SK-N-SH (cell line): ENCODE measurements around the gene ADAMTS9. TPM values are rescaled to one million over a fixed set of nuclear protein-coding genes. Genes with fewer than 3 reads are reported as not detected.

Experiments used
- CTCF ChIA-PET: fragments of 300-600, 350-600 bp; formaldehyde crosslinking; extraction: SDS; loops from one replicate; lab custom pipeline; 2021; lab: Yijun Ruan, JAX
- POLR2A ChIA-PET: fragments of 350-600 bp; sonication (Branson Sonifier 250); formaldehyde crosslinking; extraction: SDS; loops from one replicate; lab custom pipeline; 2020; ENCODE audit warnings: antibody characterized with exemption, inconsistent platforms; lab: Yijun Ruan, JAX
- DNase-seq: peaks from one replicate; pipeline ENCODE4 v3.0.0; 2012
- H2AFZ ChIP-seq: fragments of 200-600 bp; sonication (generic); 2 replicates; pipeline ENCODE4 v1.8.1; 2016; ENCODE audit warnings: antibody characterized with exemption, mild to moderate bottlenecking, low read depth
- H3F3A ChIP-seq: fragments of 200-600 bp; sonication (generic); replicated peaks from 2 replicates; pipeline ENCODE3; 2016; ENCODE audit warnings: antibody characterized with exemption, mild to moderate bottlenecking; ENCODE audit not compliant: insufficient read depth
- H3K27ac ChIP-seq, 2 experiments: fragments of 200-500 bp in 1 of 2; fragments of 200-600 bp in 1 of 2; sonication (Bioruptor generic) in 1 of 2; sonication (generic), shearing (Covaris generic) in 1 of 2; 2 replicates each; pipeline versions ENCODE4 v1.5.1 to v1.6.1; 2014 to 2016; ENCODE audit warnings: low read depth in 2 of 2, inconsistent platforms in 1 of 2, low read length in 1 of 2, mild to moderate bottlenecking in 1 of 2, mixed read lengths in 1 of 2
- H3K27me3 ChIP-seq: fragments of 200-600 bp; sonication (generic), shearing (Covaris generic); 2 replicates; pipeline ENCODE4 v1.6.1; 2016; ENCODE audit warnings: mixed run types; ENCODE audit not compliant: insufficient read depth
- H3K36me3 ChIP-seq, 2 experiments: fragments of 200-500 bp in 1 of 2; fragments of 200-600 bp in 1 of 2; sonication (Bioruptor generic) in 1 of 2; sonication (generic) in 1 of 2; replicated peaks in 1 of 2; 2 replicates each; pipeline versions ENCODE3 to v1.5.1; 2014 to 2016; ENCODE audit warnings: low read length in 1 of 2, mild to moderate bottlenecking in 1 of 2; ENCODE audit not compliant: insufficient read depth in 2 of 2, control insufficient read depth in 1 of 2
- H3K4me1 ChIP-seq, 2 experiments: fragments of 200-500 bp in 1 of 2; fragments of 200-600 bp in 1 of 2; sonication (Bioruptor generic) in 1 of 2; sonication (generic), shearing (Covaris generic) in 1 of 2; 2 replicates each; pipeline versions ENCODE4 v1.5.1 to v1.6.1; 2014 to 2016; ENCODE audit warnings: low read depth in 1 of 2, low read length in 1 of 2, mixed run types in 1 of 2; ENCODE audit not compliant: insufficient read depth in 2 of 2, control insufficient read depth in 1 of 2
- H3K4me2 ChIP-seq: fragments of 200-600 bp; sonication (generic), shearing (Covaris generic); 2 replicates; pipeline ENCODE4 v1.6.1; 2017; ENCODE audit warnings: mixed run types
- H3K4me3 ChIP-seq, 2 experiments: fragments of 200-500 bp in 1 of 2; fragments of 200-600 bp in 1 of 2; sonication (Bioruptor generic) in 1 of 2; sonication (generic), shearing (Covaris generic) in 1 of 2; 2 replicates each; pipeline versions ENCODE4 v1.5.1 to v1.8.1; 2014 to 2016; ENCODE audit warnings: low read depth in 2 of 2, inconsistent platforms in 1 of 2, low read length in 1 of 2, mild to moderate bottlenecking in 1 of 2, mixed read lengths in 1 of 2, moderate library complexity in 1 of 2
- H3K79me2 ChIP-seq: fragments of 200-600 bp; sonication (generic); 2 replicates; pipeline ENCODE4 v1.8.1; 2017; ENCODE audit warnings: mild to moderate bottlenecking; ENCODE audit not compliant: insufficient read depth
- H3K9ac ChIP-seq: fragments of 200-600 bp; sonication (generic); 2 replicates; pipeline ENCODE4 v1.6.1; 2017; ENCODE audit warnings: mixed run types
- H3K9me2 ChIP-seq: fragments of 200-600 bp; sonication (generic); 2 replicates; pipeline ENCODE4 v1.6.1; 2017; ENCODE audit warnings: mixed run types
- H3K9me3 ChIP-seq: fragments of 200-600 bp; sonication (generic); 2 replicates; pipeline ENCODE4 v1.6.1; 2017; ENCODE audit warnings: mixed run types, mild to moderate bottlenecking, moderate library complexity
- H4K20me1 ChIP-seq: fragments of 200-600 bp; sonication (generic); 2 replicates; pipeline ENCODE4 v1.6.1; 2017; ENCODE audit warnings: mild to moderate bottlenecking, mixed run types; ENCODE audit not compliant: insufficient read depth
- EP300 ChIP-seq, 2 experiments: IDR thresholded peaks; 2 replicates each; pipeline versions ENCODE4 v1.4.0 to v1.6.1; 2012; ENCODE audit warnings: borderline replicate concordance in 1 of 2, low read depth in 1 of 2, low read length in 1 of 2
- EZH2phosphoT487 ChIP-seq: fragments of 200-600 bp; sonication (generic); IDR thresholded peaks from 2 replicates; pipeline ENCODE4 v1.6.1; 2017; ENCODE audit warnings: low read depth, mixed run types, mild to moderate bottlenecking, antibody characterized with exemption, moderate library complexity, borderline replicate concordance
- FOSL2 ChIP-seq: IDR thresholded peaks from 2 replicates; pipeline ENCODE4 v1.4.0; 2012; ENCODE audit warnings: low read depth, mild to moderate bottlenecking, moderate library complexity, borderline replicate concordance
- FOXM1 ChIP-seq: IDR thresholded peaks from 2 replicates; pipeline ENCODE4 v1.4.0; 2012; ENCODE audit warnings: low read depth, mild to moderate bottlenecking
- GABPA ChIP-seq: IDR thresholded peaks from 2 replicates; pipeline ENCODE4 v1.4.0; 2012; ENCODE audit warnings: low read depth, mild to moderate bottlenecking
- IRF3 ChIP-seq: fragments of 150-350 bp; IDR thresholded peaks from 2 replicates; pipeline ENCODE4 v1.6.1; 2016; ENCODE audit warnings: mild to moderate bottlenecking, low read depth, low read length
- JUND ChIP-seq: IDR thresholded peaks from 2 replicates; pipeline ENCODE4 v1.4.0; 2012
- MEF2A ChIP-seq: IDR thresholded peaks from 2 replicates; pipeline ENCODE4 v1.4.0; 2012; ENCODE audit warnings: low read depth, borderline replicate concordance
- PBX3 ChIP-seq: IDR thresholded peaks from 2 replicates; pipeline ENCODE4; 2012
- RAD21 ChIP-seq: IDR thresholded peaks from 2 replicates; pipeline ENCODE4 v1.6.1; 2012; ENCODE audit warnings: mild to moderate bottlenecking, low read length
- REST ChIP-seq: IDR thresholded peaks from 2 replicates; pipeline ENCODE4 v1.6.1; 2012; ENCODE audit warnings: mild to moderate bottlenecking, low read depth, low read length, moderate library complexity
- RXRA ChIP-seq: IDR thresholded peaks from 2 replicates; pipeline ENCODE4 v1.4.0; 2012; ENCODE audit warnings: low read depth, mild to moderate bottlenecking, borderline replicate concordance
- SIN3A ChIP-seq: IDR thresholded peaks from 2 replicates; pipeline ENCODE4 v1.6.1; 2012; ENCODE audit warnings: low read depth, mild to moderate bottlenecking, low read length, moderate library complexity, borderline replicate concordance
- TAF1 ChIP-seq: IDR thresholded peaks from 2 replicates; pipeline ENCODE4 v1.6.1; 2012; ENCODE audit warnings: low read depth, mild to moderate bottlenecking, low read length, moderate library complexity, borderline replicate concordance
- TEAD4 ChIP-seq: IDR thresholded peaks from 2 replicates; pipeline ENCODE4 v1.4.0; 2012; ENCODE audit warnings: mild to moderate bottlenecking, borderline replicate concordance; ENCODE audit not compliant: insufficient read depth
- YY1 ChIP-seq: IDR thresholded peaks from 2 replicates; pipeline ENCODE4 v1.4.0; 2012; ENCODE audit warnings: low read depth, mild to moderate bottlenecking
- WGBS: methylation state at CpG from one replicate; pipeline ENCODE4 v1.1.6; 2017; ENCODE audit warnings: low lambda C conversion rate; 5-methylcytosine and 5-hydroxymethylcytosine counted together
- polyA plus RNA-seq, 3 experiments: library from polyadenylated mRNA; depleted of rRNA; stranded (reverse); fragments of >200 nt; gene quantifications; 2 replicates each; pipeline ENCODE4 v1.2.3, GENCODE V29; 2012

The ADAMTS9 gene
- polyA plus RNA-seq, 1 of the 3 experiments (the other 2 are of a cell fraction): 4.1 TPM

- Histone ChIP-seq H3K9ac (no peak overlapping the region), H3K4me2 (no peak overlapping the region), H3K9me3 (no peaks in the 10 kb centered on the region), H3K9me2 (no peaks in the 10 kb centered on the region), H3K4me1 (peaks cover 0 to 12% of the 10 kb centered on the region in 2 experiments; a peak in 1 of 4 replicates), H3K27ac (peak overlapping the region in 1 of 2 experiments; percentile 43; a peak in 1 of 4 replicates), H2AFZ (no peak overlapping the region), H3K36me3 (peaks cover 0 to 24% of the 10 kb centered on the region in 2 experiments), H3K4me3 (no peak overlapping the region; a peak in 1 of 4 replicates), H3K79me2 (no peaks in the 10 kb centered on the region), H3F3A (peaks cover 4% of the 10 kb centered on the region), H3K27me3 (no peaks in the 10 kb centered on the region), H4K20me1 (no peaks in the 10 kb centered on the region)
- no peak for TF ChIP-seq REST
- no peak for TF ChIP-seq YY1
- no peak for TF ChIP-seq MEF2A
- TF ChIP-seq FOSL2: no peak
- DNase-seq: no peak
- ChIA-PET CTCF (interaction anchor here (1.4 kb wide), 1 partner anchor 25 kb away, joined by 3 read pairs; no protein-coding TSS in a partner anchor), POLR2A (no interaction called here)
- WGBS: 72% methylated on average over 3 of the region's 3 CpGs
These were observed 109.0 kb downstream of the ADAMTS9 start for GRCh38 chr3:64578797-64579196.

- no peak overlapping the region for H3K4me3 ChIP-seq
- peak overlapping the region in 1 of 2 experiments; percentile 43; a peak in 2 of 4 replicates for H3K27ac ChIP-seq
- no peaks in the 10 kb centered on the region for H3K79me2 ChIP-seq
- CTCF ChIA-PET: interaction anchor here (1.4 kb wide), 1 partner anchor 25 kb away, joined by 3 read pairs; no protein-coding TSS in a partner anchor
- peaks cover 0 to 12% of the 10 kb centered on the region in 2 experiments; a peak in 1 of 4 replicates for H3K4me1 ChIP-seq
- H3K9ac ChIP-seq: no peak overlapping the region
- no peaks in the 10 kb centered on the region for H3K9me2 ChIP-seq
- POLR2A ChIA-PET: no interaction called here
- H3K27me3 ChIP-seq: no peaks in the 10 kb centered on the region
- peaks cover 0 to 24% of the 10 kb centered on the region in 2 experiments for H3K36me3 ChIP-seq
- WGBS: 76% methylated on average over 7 of the region's 7 CpGs
- no peaks in the 10 kb centered on the region for H3K9me3 ChIP-seq
- H4K20me1 ChIP-seq: no peaks in the 10 kb centered on the region
- peaks cover 4% of the 10 kb centered on the region for H3F3A ChIP-seq
- no peak for DNase-seq
- H3K4me2 ChIP-seq: no peak overlapping the region
- no peak overlapping the region for H2AFZ ChIP-seq
- TF ChIP-seq IRF3 (no peak), REST (no peak), FOXM1 (no peak), TAF1 (no peak), TEAD4 (no peak), PBX3 (no peak), EP300 (IDR thresholded peaks at IDR 0.05; ENCODE audit: borderline replicate concordance in 1 of 2, low read depth in 1 of 2, low read length in 1 of 2) (no peak), RXRA (no peak), SIN3A (no peak), RAD21 (no peak), MEF2A (no peak), EZH2phosphoT487 (no peak), JUND (no peak), GABPA (no peak)
These were observed 109.6 kb downstream of the ADAMTS9 start for GRCh38 chr3:64578062-64578770.
